ENCODE results near the gene ITGAX. TPM values are rescaled to one million over a fixed set of nuclear protein-coding genes. Genes with fewer than 3 reads are reported as not detected.

The ITGAX gene
- total RNA-seq, 1 donor from 2014 or later: not detected

GRCh38 chr16:31371619-31372484, 16.9 kb downstream of the ITGAX start:
- Mint-ChIP-seq H3K9me3 (ENCODE audit: unreplicated experiment) (peaks cover 4% of the 10 kb centered on the region), H3K4me1 (ENCODE audit: low read depth, unreplicated experiment) (no peaks in the 10 kb centered on the region), H3K27ac (ENCODE audit: unreplicated experiment) (no peak overlapping the region), H3K4me3 (ENCODE audit: unreplicated experiment) (no peak overlapping the region), H3K27me3 (ENCODE audit: unreplicated experiment) (peaks cover 10% of the 10 kb centered on the region), H3K36me3 (ENCODE audit: unreplicated experiment) (peaks cover 4% of the 10 kb centered on the region)
- TF ChIP-seq CTCF (IDR thresholded peaks at IDR 0.05; ENCODE audit: partially characterized antibody, unreplicated experiment): no peak
- no peak for DNase-seq

GRCh38 chr16:31373235-31373634, 18.3 kb downstream of the ITGAX start:
- Mint-ChIP-seq H3K9me3 (ENCODE audit: unreplicated experiment) (peaks cover 8% of the 10 kb centered on the region), H3K4me3 (ENCODE audit: unreplicated experiment) (no peak overlapping the region), H3K27ac (ENCODE audit: unreplicated experiment) (no peak overlapping the region), H3K36me3 (ENCODE audit: unreplicated experiment) (peaks cover 4% of the 10 kb centered on the region), H3K27me3 (ENCODE audit: unreplicated experiment) (peaks cover 9% of the 10 kb centered on the region), H3K4me1 (ENCODE audit: low read depth, unreplicated experiment) (no peaks in the 10 kb centered on the region)
- no peak for TF ChIP-seq CTCF (IDR thresholded peaks at IDR 0.05; ENCODE audit: partially characterized antibody, unreplicated experiment)
- no peak for DNase-seq

GRCh38 chr16:31375231-31375630, 20.3 kb downstream of the ITGAX start:
- Mint-ChIP-seq H3K36me3 (ENCODE audit: unreplicated experiment) (peaks cover 4% of the 10 kb centered on the region), H3K4me1 (ENCODE audit: low read depth, unreplicated experiment) (no peaks in the 10 kb centered on the region), H3K27me3 (ENCODE audit: unreplicated experiment) (peaks cover 9% of the 10 kb centered on the region), H3K4me3 (ENCODE audit: unreplicated experiment) (no peak overlapping the region), H3K27ac (ENCODE audit: unreplicated experiment) (no peak overlapping the region), H3K9me3 (ENCODE audit: unreplicated experiment) (peaks cover 8% of the 10 kb centered on the region)
- TF ChIP-seq CTCF (IDR thresholded peaks at IDR 0.05; ENCODE audit: partially characterized antibody, unreplicated experiment): no peak
- DNase-seq: no peak

- Mint-ChIP-seq H3K27me3 (ENCODE audit: unreplicated experiment) (peaks cover 4% of the 10 kb centered on the region), H3K27ac (ENCODE audit: unreplicated experiment) (no peak overlapping the region), H3K4me1 (ENCODE audit: low read depth, unreplicated experiment) (no peaks in the 10 kb centered on the region), H3K4me3 (ENCODE audit: unreplicated experiment) (no peak overlapping the region), H3K36me3 (ENCODE audit: unreplicated experiment) (peaks cover 4% of the 10 kb centered on the region), H3K9me3 (ENCODE audit: unreplicated experiment) (peaks cover 7% of the 10 kb centered on the region)
- no peak for DNase-seq
- TF ChIP-seq CTCF (IDR thresholded peaks at IDR 0.05; ENCODE audit: partially characterized antibody, unreplicated experiment): no peak
Observed at GRCh38 chr16:31376705-31377104, 21.7 kb downstream of the ITGAX start.

GRCh38 chr16:31377210-31377903, 22.4 kb downstream of the ITGAX start:
- TF ChIP-seq CTCF (IDR thresholded peaks at IDR 0.05; ENCODE audit: partially characterized antibody, unreplicated experiment): no peak
- Mint-ChIP-seq H3K9me3 (ENCODE audit: unreplicated experiment) (peaks cover 7% of the 10 kb centered on the region), H3K4me1 (ENCODE audit: low read depth, unreplicated experiment) (no peaks in the 10 kb centered on the region), H3K36me3 (ENCODE audit: unreplicated experiment) (peaks cover 4% of the 10 kb centered on the region), H3K27ac (ENCODE audit: unreplicated experiment) (no peak overlapping the region), H3K4me3 (ENCODE audit: unreplicated experiment) (no peak overlapping the region), H3K27me3 (ENCODE audit: unreplicated experiment) (peaks cover 4% of the 10 kb centered on the region)
- DNase-seq: no peak

Measured in glutamatergic neuron (in vitro differentiated cells).